HCT116 (cell line): Measurements from ENCODE around the gene BEST4. TPM values are rescaled to one million over a fixed set of nuclear protein-coding genes. Genes with fewer than 3 reads are reported as not detected.

Experiments
- ATAC-seq: fragments of 200-7000 bp; cut with Tn5 transposase; 2 replicates; pipeline ENCODE4 v1.9.1; 2020; ENCODE audit warnings: mild to moderate bottlenecking, moderate library complexity
- BruUV-seq: library from RNA; stranded (reverse); fragments of 400-500 nt; replicated peaks from 2 replicates; lab custom pipeline; 2021; lab: Mats Ljungman, UMichigan
- CTCF ChIA-PET: fragments of 300-600 bp; sonication (Branson Sonifier 250); formaldehyde crosslinking; loops from one replicate; lab custom pipeline; 2021; ENCODE audit warnings: antibody characterized with exemption; lab: Charles Lee
- POLR2A ChIA-PET: fragments of 300-600, 350-600 bp; sonication (Branson Sonifier 250); formaldehyde crosslinking; loops from one replicate; lab custom pipeline; 2021; ENCODE audit warnings: antibody characterized with exemption; lab: Charles Lee
- RAD21 ChIA-PET, 2 experiments: fragments of 300-600 bp; sonication (Branson Sonifier 250); formaldehyde crosslinking; loops; one replicate each; lab custom pipeline; 2023; ENCODE audit warnings: low total read pairs in 2 of 2; ENCODE audit not compliant: uncharacterized antibody in 2 of 2, unreplicated experiment in 2 of 2, low non-redundant PET in 1 of 2; lab: Charles Lee
- DNase-seq: peaks from one replicate; pipeline ENCODE4 v3.0.0-alpha.2; 2010; ENCODE audit warnings: low read depth, low spot score
- H2AFZ ChIP-seq: fragments of 200-600 bp; shearing (Covaris generic), sonication (generic); 2 replicates; pipeline ENCODE4 v1.6.1; 2017; ENCODE audit warnings: low read depth, mixed run types, mixed read lengths, antibody characterized with exemption, low read length; ENCODE audit not compliant: poor library complexity, severe bottlenecking
- H3K27ac ChIP-seq: 2 replicates; pipeline ENCODE4 v1.5.1; 2012; ENCODE audit warnings: low read depth, low read length
- H3K27me3 ChIP-seq: fragments of 200-600 bp; sonication (generic); 2 replicates; pipeline ENCODE4 v1.6.1; 2016; ENCODE audit warnings: mixed run types, low read length, mixed read lengths; ENCODE audit not compliant: insufficient read depth
- H3K36me3 ChIP-seq, 2 experiments: fragments of 200-500 bp in 1 of 2; fragments of 200-600 bp in 1 of 2; sonication (Bioruptor generic) in 1 of 2; sonication (generic) in 1 of 2; 2 replicates each; pipeline versions ENCODE4 v1.5.1 to v1.6.1; 2014 to 2016; ENCODE audit warnings: low read length in 2 of 2, inconsistent platforms in 1 of 2, mixed read lengths in 1 of 2, mixed run types in 1 of 2; ENCODE audit not compliant: insufficient read depth in 2 of 2, control insufficient read depth in 1 of 2
- H3K4me1 ChIP-seq, 2 experiments: fragments of 200-600 bp in 1 of 2; sonication (generic) in 1 of 2; 2 replicates each; pipeline versions ENCODE4 v1.5.1 to v1.6.1; 2012 to 2017; ENCODE audit warnings: low read length in 2 of 2, inconsistent platforms in 1 of 2, mild to moderate bottlenecking in 1 of 2, mixed read lengths in 1 of 2, mixed run types in 1 of 2, moderate library complexity in 1 of 2; ENCODE audit not compliant: insufficient read depth in 2 of 2, control insufficient read depth in 1 of 2
- H3K4me2 ChIP-seq: fragments of 200-600 bp; sonication (generic); 2 replicates; pipeline ENCODE4 v1.6.1; 2017; ENCODE audit warnings: mixed run types, low read length, mixed read lengths
- H3K4me3 ChIP-seq, 2 experiments: fragments of 200-600 bp in 1 of 2; sonication (generic) in 1 of 2; replicated peaks in 1 of 2; 2 replicates each; pipeline ENCODE4 v1.5.1; 2011 to 2016; ENCODE audit warnings: low read length in 2 of 2, control low read depth in 1 of 2, low read depth in 1 of 2, mild to moderate bottlenecking in 1 of 2, mixed read lengths in 1 of 2, mixed run types in 1 of 2
- H3K79me2 ChIP-seq: fragments of 200-600 bp; sonication (generic); 2 replicates; pipeline ENCODE4 v1.6.1; 2017; ENCODE audit warnings: mild to moderate bottlenecking, mixed run types, low read length, moderate library complexity, mixed read lengths; ENCODE audit not compliant: insufficient read depth
- H3K9ac ChIP-seq: fragments of 200-600 bp; sonication (generic); 2 replicates; pipeline ENCODE4 v1.6.1; 2016; ENCODE audit warnings: low read length, mixed read lengths
- H3K9me2 ChIP-seq: fragments of 200-600 bp; sonication (generic), shearing (Covaris generic); 2 replicates; pipeline ENCODE4 v1.6.1; 2017; ENCODE audit warnings: mixed run types, mild to moderate bottlenecking, moderate library complexity; ENCODE audit not compliant: insufficient read depth
- H3K9me3 ChIP-seq, 2 experiments: fragments of 200-500 bp in 1 of 2; fragments of 200-600 bp in 1 of 2; sonication (Bioruptor generic) in 1 of 2; sonication (generic) in 1 of 2; 2 replicates each; pipeline ENCODE4 v1.6.1; 2014 to 2017; ENCODE audit warnings: low read length in 2 of 2, mixed read lengths in 2 of 2, inconsistent platforms in 1 of 2, low read depth in 1 of 2, mild to moderate bottlenecking in 1 of 2, mixed run types in 1 of 2, moderate library complexity in 1 of 2; ENCODE audit not compliant: control insufficient read depth in 1 of 2, insufficient read depth in 1 of 2
- H4K20me1 ChIP-seq: fragments of 200-600 bp; sonication (generic), shearing (Covaris generic); 2 replicates; pipeline ENCODE4 v1.6.1; 2017; ENCODE audit warnings: mixed run types, mild to moderate bottlenecking, moderate library complexity; ENCODE audit not compliant: insufficient read depth
- CEBPB ChIP-seq: IDR thresholded peaks from 2 replicates; pipeline ENCODE4 v1.6.1; 2012; ENCODE audit warnings: low read depth
- EGR1 ChIP-seq: IDR thresholded peaks from 2 replicates; pipeline ENCODE4 v1.6.1; 2012; ENCODE audit warnings: low read depth
- EZH2phosphoT487 ChIP-seq: fragments of 200-600 bp; IDR thresholded peaks from 2 replicates; pipeline ENCODE4 v1.6.1; 2018; ENCODE audit warnings: antibody characterized with exemption, borderline replicate concordance
- FOSL1 ChIP-seq: IDR thresholded peaks from 2 replicates; pipeline ENCODE4 v1.6.1; 2012; ENCODE audit warnings: low read depth
- POLR2A ChIP-seq: IDR thresholded peaks from 2 replicates; pipeline ENCODE4 v1.7.0; 2011; ENCODE audit warnings: borderline replicate concordance; ENCODE audit not compliant: insufficient read depth, insufficient read length; ENCODE audit errors: extremely low read depth
- POLR2AphosphoS5 ChIP-seq: IDR thresholded peaks from 2 replicates; pipeline ENCODE4 v1.6.1; 2011; ENCODE audit warnings: mild to moderate bottlenecking, low read depth, low read length, moderate library complexity
- SP1 ChIP-seq: IDR thresholded peaks from 2 replicates; pipeline ENCODE4 v1.6.1; 2012; ENCODE audit warnings: low read depth
- SRF ChIP-seq: IDR thresholded peaks from 2 replicates; pipeline ENCODE4 v1.6.1; 2012; ENCODE audit warnings: low read depth
- ZBTB33 ChIP-seq: IDR thresholded peaks from 2 replicates; pipeline ENCODE4 v1.6.1; 2011; ENCODE audit warnings: mild to moderate bottlenecking, low read length, moderate library complexity; ENCODE audit not compliant: insufficient replicate concordance; ENCODE audit errors: extremely low read depth
- ZFX ChIP-seq: fragments of 450-650 bp; IDR thresholded peaks from 2 replicates; pipeline ENCODE4 v1.6.1; 2017
- ZNF274 ChIP-seq: fragments of 200-500 bp; sonication (Bioruptor generic); IDR thresholded peaks from 2 replicates; pipeline ENCODE4 v1.6.1; 2014; ENCODE audit warnings: mild to moderate bottlenecking, low read depth, low read length, inconsistent platforms
- intact Hi-C: fragments of 100-400 bp; cut with micrococcal nuclease; formaldehyde crosslinking; loops from 2 replicates; pipeline ENCODE4 v1.10.0; 2022
- total RNA-seq: library from RNA; stranded (reverse); gene quantifications from one replicate; pipeline ENCODE4 v1.2.1, GENCODE V29; 2021; ENCODE audit not compliant: unreplicated experiment
- TF ChIP-seq, protein P1 (sequence below): IDR thresholded peaks from 2 replicates; pipeline ENCODE4 v1.6.1; 2012

The BEST4 gene
- total RNA-seq, 1 experiment from 2014 or later = 0.52 TPM

DNA sequence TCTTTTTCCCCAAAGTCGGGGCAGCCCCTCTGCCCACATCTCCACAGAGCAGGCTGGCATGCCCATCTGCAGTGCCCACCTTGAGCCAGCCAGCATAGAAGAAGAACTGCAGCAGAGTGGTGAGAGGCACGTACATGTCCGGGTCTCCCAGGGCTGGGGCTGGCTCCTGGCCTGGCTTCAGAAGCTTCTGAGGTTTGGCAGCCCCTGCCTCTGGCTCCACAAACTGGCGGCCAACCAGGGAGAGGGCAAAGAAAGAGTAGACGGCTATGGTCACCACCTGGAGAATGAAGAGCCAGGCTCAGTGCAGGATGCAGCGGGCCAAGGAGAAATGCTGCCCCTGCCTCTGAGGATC, 3.0 kb downstream of the BEST4 start:
- ChIA-PET RAD21 (interaction anchor here in 1 of 2 experiments (0.7 kb wide), 1 partner anchor 226 kb away, joined by 8 read pairs; the partner anchor contains the start of gene HECTD3), CTCF (interaction anchor here (0.8 to 1.3 kb wide), 2 partner anchors 9 to 24 kb away, joined by 3 read pairs; partner anchors contain the start of gene BTBD19), POLR2A (interaction anchor here (1.1 to 3.7 kb wide), 5 partner anchors 9 to 55 kb away, joined by 3 to 16 read pairs (median 5); partner anchors contain the start of genes PLK3, RNU5D-1 and RPS8)
- no peak overlapping the region for H2AFZ ChIP-seq
- peaks cover 2 to 8% of the 10 kb centered on the region in 2 experiments; a peak in 1 of 4 replicates for H3K36me3 ChIP-seq
- BruUV-seq = no TSS peak
- H4K20me1 ChIP-seq = no peaks in the 10 kb centered on the region
- H3K9ac ChIP-seq = no peak overlapping the region
- H3K4me1 ChIP-seq = peaks cover 6 to 24% of the 10 kb centered on the region in 2 experiments
- no peak for DNase-seq
- ATAC-seq = no peak
- no peaks in the 10 kb centered on the region for H3K9me2 ChIP-seq
- no peak overlapping the region for H3K27ac ChIP-seq
- TF ChIP-seq EGR1 = no peak
- no peak for TF ChIP-seq POLR2A
- TF ChIP-seq ZNF274 = no peak
- TF ChIP-seq SRF = no peak
- TF ChIP-seq EZH2phosphoT487 = no peak
- TF ChIP-seq FOSL1 = no peak
- TF ChIP-seq CEBPB = no peak
- TF ChIP-seq, protein P1, sequence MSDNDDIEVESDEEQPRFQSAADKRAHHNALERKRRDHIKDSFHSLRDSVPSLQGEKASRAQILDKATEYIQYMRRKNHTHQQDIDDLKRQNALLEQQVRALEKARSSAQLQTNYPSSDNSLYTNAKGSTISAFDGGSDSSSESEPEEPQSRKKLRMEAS = no peak
- TF ChIP-seq ZBTB33 = no peak
- TF ChIP-seq POLR2AphosphoS5 = no peak
- TF ChIP-seq SP1 = no peak
- TF ChIP-seq ZFX = no peak
- intact Hi-C loops = loop anchor here (5.0 kb wide), 1 partner anchor 787 kb away; no protein-coding TSS in a partner anchor
- no peak overlapping the region for H3K4me2 ChIP-seq
- H3K9me3 ChIP-seq = no peaks in the 10 kb centered on the region
- no peaks in the 10 kb centered on the region for H3K27me3 ChIP-seq
- no peaks in the 10 kb centered on the region for H3K79me2 ChIP-seq
- no peak overlapping the region for H3K4me3 ChIP-seq
